H1 (cell line): ENCODE data around the gene COPA.

Experiments
- CTCF ChIP-seq, 3 experiments: IDR thresholded peaks; 1 replicate in 2 of 3; 2 replicates in 1 of 3; pipeline versions ENCODE4 v1.5.1 to v1.6.1; 2011; ENCODE audit warnings: low read length in 3 of 3, mild to moderate bottlenecking in 3 of 3, inconsistent platforms in 2 of 3, low read depth in 1 of 3, moderate library complexity in 1 of 3; ENCODE audit not compliant: insufficient read depth in 1 of 3; ENCODE audit errors: control extremely low read depth in 1 of 3
- NANOG ChIP-seq: IDR thresholded peaks from 2 replicates; pipeline ENCODE4 v1.6.1; 2011; ENCODE audit warnings: low read length, low read depth, mild to moderate bottlenecking, inconsistent platforms; ENCODE audit not compliant: insufficient read depth, poor library complexity, severe bottlenecking

GRCh38 chr1:160376525-160377131 is 33.6 kb upstream of the COPA start:
- TF ChIP-seq CTCF (IDR thresholded peaks at IDR 0.05; ENCODE audit: control extremely low read depth in 1 of 3, insufficient read depth in 1 of 3, low read depth in 1 of 3, low read length in 3 of 3) (peak; percentile 20 to 100 (median 94)), NANOG (no peak)
